Panc1 (cell line): Measurements from ENCODE around the gene AAK1.

Experiments
- POLR2AphosphoS5 ChIP-seq: IDR thresholded peaks from 2 replicates; pipeline ENCODE4 v1.6.1; 2012; ENCODE audit warnings: mild to moderate bottlenecking, low read depth, low read length, moderate library complexity
- SIN3A ChIP-seq: IDR thresholded peaks from 2 replicates; pipeline ENCODE4 v1.6.1; 2012; ENCODE audit warnings: low read depth, mild to moderate bottlenecking, low read length, moderate library complexity, borderline replicate concordance; ENCODE audit not compliant: insufficient read depth
- TCF7L2 ChIP-seq: IDR thresholded peaks from 2 replicates; pipeline ENCODE4 v1.6.1; 2011; ENCODE audit warnings: mild to moderate bottlenecking, low read depth, low read length, inconsistent platforms
- TF ChIP-seq, protein P1 (sequence below): fragments of 450-650 bp; IDR thresholded peaks from 2 replicates; pipeline ENCODE4 v1.5.1; 2017; ENCODE audit warnings: mild to moderate bottlenecking

DNA sequence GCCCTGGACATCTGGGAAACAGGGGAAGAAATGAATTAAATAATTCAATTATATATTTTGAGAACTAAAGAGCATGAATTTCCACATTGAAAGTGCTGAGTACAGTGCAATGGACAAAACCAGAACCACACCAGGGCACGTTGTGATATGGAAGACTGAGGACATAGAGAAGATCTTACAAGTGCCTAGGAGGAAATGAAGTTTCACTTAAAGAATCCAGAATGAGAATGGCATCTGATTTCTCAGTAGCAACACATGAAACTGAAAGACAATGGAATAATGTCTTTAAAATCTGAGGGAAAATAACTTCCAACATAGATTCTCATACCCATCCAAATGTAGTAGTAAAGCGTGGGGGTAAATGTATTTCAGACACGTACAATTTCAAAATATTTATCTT is 20.3 kb upstream of the AAK1 start:
- TF ChIP-seq, protein P1, sequence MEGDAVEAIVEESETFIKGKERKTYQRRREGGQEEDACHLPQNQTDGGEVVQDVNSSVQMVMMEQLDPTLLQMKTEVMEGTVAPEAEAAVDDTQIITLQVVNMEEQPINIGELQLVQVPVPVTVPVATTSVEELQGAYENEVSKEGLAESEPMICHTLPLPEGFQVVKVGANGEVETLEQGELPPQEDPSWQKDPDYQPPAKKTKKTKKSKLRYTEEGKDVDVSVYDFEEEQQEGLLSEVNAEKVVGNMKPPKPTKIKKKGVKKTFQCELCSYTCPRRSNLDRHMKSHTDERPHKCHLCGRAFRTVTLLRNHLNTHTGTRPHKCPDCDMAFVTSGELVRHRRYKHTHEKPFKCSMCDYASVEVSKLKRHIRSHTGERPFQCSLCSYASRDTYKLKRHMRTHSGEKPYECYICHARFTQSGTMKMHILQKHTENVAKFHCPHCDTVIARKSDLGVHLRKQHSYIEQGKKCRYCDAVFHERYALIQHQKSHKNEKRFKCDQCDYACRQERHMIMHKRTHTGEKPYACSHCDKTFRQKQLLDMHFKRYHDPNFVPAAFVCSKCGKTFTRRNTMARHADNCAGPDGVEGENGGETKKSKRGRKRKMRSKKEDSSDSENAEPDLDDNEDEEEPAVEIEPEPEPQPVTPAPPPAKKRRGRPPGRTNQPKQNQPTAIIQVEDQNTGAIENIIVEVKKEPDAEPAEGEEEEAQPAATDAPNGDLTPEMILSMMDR, result no peak
- no peak for TF ChIP-seq POLR2AphosphoS5
- no peak for TF ChIP-seq SIN3A
- no peak for TF ChIP-seq TCF7L2
